B cell (primary cell): ENCODE measurements around the gene TMED1. TPM values are rescaled to one million over a fixed set of nuclear protein-coding genes. Genes with fewer than 3 reads are reported as not detected.

Source experiments
- ATAC-seq: fragments of 200-7000 bp; cut with Tn5 transposase; one replicate; pipeline ENCODE4 v1.10.0; 2021; ENCODE audit warnings: low read depth, mild to moderate bottlenecking, moderate number of reproducible peaks, moderate library complexity
- CTCF ChIA-PET: fragments of 350-600 bp; sonication (Branson Sonifier 250); formaldehyde crosslinking; loops from one replicate; lab custom pipeline; 2021; ENCODE audit warnings: antibody characterized with exemption, inconsistent platforms; lab: Charles Lee
- POLR2A ChIA-PET: fragments of 350-600 bp; sonication (Branson Sonifier 250); formaldehyde crosslinking; loops from one replicate; lab custom pipeline; 2021; ENCODE audit warnings: antibody characterized with exemption; lab: Charles Lee
- DNase-seq: peaks from one replicate; pipeline ENCODE4 v3.0.0; 2013
- H2AFZ ChIP-seq: 2 replicates; pipeline ENCODE4 v1.6.1; 2012; ENCODE audit warnings: mild to moderate bottlenecking, low read depth, low read length; ENCODE audit not compliant: insufficient read depth, poor library complexity, severe bottlenecking
- H3K27ac ChIP-seq, 2 donors: 1 replicate in 1 of 2; 2 replicates in 1 of 2; pipeline ENCODE4 v1.5.1; 2012 to 2013; ENCODE audit warnings: low read length in 2 of 2, mild to moderate bottlenecking in 2 of 2, moderate library complexity in 1 of 2
- H3K27me3 ChIP-seq, 4 experiments: fragments of 200-600 bp in 1 of 4; sonication (generic) in 1 of 4; replicated peaks in 1 of 4; 1 replicate in 2 of 4; 2 replicates in 2 of 4; pipeline versions ENCODE4 v1.6.1 to v1.7.0; 2013 to 2016; ENCODE audit warnings: low read length in 3 of 4, mild to moderate bottlenecking in 2 of 4, mixed read lengths in 1 of 4, moderate library complexity in 1 of 4; ENCODE audit not compliant: insufficient read depth in 4 of 4, control insufficient read depth in 3 of 4; ENCODE audit errors: control extremely low read depth in 1 of 4
- H3K36me3 ChIP-seq, 2 experiments: replicated peaks in 1 of 2; 1 replicate in 1 of 2; 2 replicates in 1 of 2; pipeline versions ENCODE4 v1.6.1 to v1.7.1; 2013; ENCODE audit warnings: low read length in 1 of 2; ENCODE audit not compliant: insufficient read depth in 2 of 2, control insufficient read depth in 1 of 2; ENCODE audit errors: control extremely low read depth in 1 of 2, extremely low read depth in 1 of 2
- H3K4me1 ChIP-seq, 2 donors: fragments of 200-600 bp in 1 of 2; sonication (generic) in 1 of 2; 1 replicate in 1 of 2; 2 replicates in 1 of 2; pipeline versions ENCODE4 v1.5.1 to v1.6.1; 2013 to 2017; ENCODE audit warnings: low read length in 2 of 2; ENCODE audit not compliant: control insufficient read depth in 2 of 2, insufficient read depth in 2 of 2
- H3K4me2 ChIP-seq: replicated peaks from 2 replicates; pipeline ENCODE3; 2012; ENCODE audit warnings: mild to moderate bottlenecking, low read depth, low read length; ENCODE audit not compliant: poor library complexity, severe bottlenecking
- H3K4me3 ChIP-seq, 5 experiments: fragments of 200-600 bp in 1 of 5; sonication (generic) in 1 of 5; 1 replicate in 3 of 5; 2 replicates in 2 of 5; pipeline versions ENCODE4 v1.5.1 to v1.7.0; 2011 to 2016; ENCODE audit warnings: low read length in 4 of 5, mild to moderate bottlenecking in 4 of 5, low read depth in 2 of 5, control low read depth in 1 of 5, moderate library complexity in 1 of 5; ENCODE audit not compliant: insufficient read depth in 1 of 5; ENCODE audit errors: control extremely low read depth in 1 of 5, extremely low read depth in 1 of 5
- H3K79me2 ChIP-seq: fragments of 200-600 bp; sonication (generic); one replicate; pipeline ENCODE4 v1.6.0; 2016; ENCODE audit warnings: low read length; ENCODE audit not compliant: control insufficient read depth, insufficient read depth
- H3K9ac ChIP-seq: fragments of 200-600 bp; sonication (generic); 2 replicates; pipeline ENCODE4 v1.6.1; 2017; ENCODE audit warnings: mild to moderate bottlenecking, low read length, moderate library complexity
- H3K9me3 ChIP-seq, 3 donors: one replicate each; pipeline versions ENCODE4 v1.6.1 to v1.7.1; 2013; ENCODE audit warnings: low read length in 2 of 3; ENCODE audit not compliant: control insufficient read depth in 2 of 3, insufficient read depth in 1 of 3; ENCODE audit errors: control extremely low read depth in 1 of 3
- H4K20me1 ChIP-seq: 2 replicates; pipeline ENCODE4 v1.6.0; 2012; ENCODE audit warnings: mild to moderate bottlenecking, low read length; ENCODE audit not compliant: insufficient read depth, control insufficient read depth, poor library complexity, severe bottlenecking
- H3K27ac Mint-ChIP-seq: one replicate; pipeline ENCODE4 v1.8.0; 2021; ENCODE audit warnings: mixed read lengths
- H3K27me3 Mint-ChIP-seq: one replicate; pipeline ENCODE4 v1.8.0; 2021; ENCODE audit warnings: mixed read lengths
- H3K4me1 Mint-ChIP-seq: one replicate; pipeline ENCODE4 v1.8.0; 2021; ENCODE audit warnings: mixed read lengths
- H3K4me3 Mint-ChIP-seq: one replicate; pipeline ENCODE4 v1.8.0; 2021; ENCODE audit warnings: mixed read lengths
- H3K9me3 Mint-ChIP-seq: one replicate; pipeline ENCODE4 v1.8.0; 2022; ENCODE audit warnings: mixed read lengths; ENCODE audit not compliant: insufficient read depth
- EZH2 ChIP-seq: IDR thresholded peaks from 2 replicates; pipeline ENCODE4 v1.6.1; 2012; ENCODE audit warnings: borderline replicate concordance, low read depth, mild to moderate bottlenecking, moderate library complexity, low read length; ENCODE audit not compliant: insufficient read depth, poor library complexity, severe bottlenecking
- WGBS: methylation state at CpG from one replicate; pipeline ENCODE4 v1.1.5; 2013; ENCODE audit warnings: missing lambda C conversion rate; ENCODE audit not compliant: insufficient coverage; 5-methylcytosine and 5-hydroxymethylcytosine counted together
- intact Hi-C: fragments of 100-400 bp; cut with micrococcal nuclease; formaldehyde crosslinking; loops from one replicate; pipeline ENCODE4 v1.10.0; 2022
- polyA plus RNA-seq: library from polyadenylated mRNA; depleted of rRNA; stranded (reverse); fragments of >200 nt; gene quantifications from 2 replicates; pipeline ENCODE4 v1.2.3, GENCODE V29; 2012
- total RNA-seq, 2 donors: library from RNA; stranded (reverse); fragments of 120-200 nt in 1 of 2; gene quantifications; 1 replicate in 1 of 2; 2 replicates in 1 of 2; pipeline versions ENCODE4 v1.2.3 to v1.2.4, GENCODE V29; 2013 to 2022
- TF ChIP-seq, protein P1 (sequence below): fragments of 200-600 bp; IDR thresholded peaks from one replicate; pipeline ENCODE4 v1.8.0; 2022; ENCODE audit warnings: antibody characterized with exemption, mild to moderate bottlenecking

Gene TMED1
- total and polyA plus RNA-seq, 2 donors (not counting 1 experiment from before 2014, with no cell fraction given): 10.8 to 14.7 TPM

DNA sequence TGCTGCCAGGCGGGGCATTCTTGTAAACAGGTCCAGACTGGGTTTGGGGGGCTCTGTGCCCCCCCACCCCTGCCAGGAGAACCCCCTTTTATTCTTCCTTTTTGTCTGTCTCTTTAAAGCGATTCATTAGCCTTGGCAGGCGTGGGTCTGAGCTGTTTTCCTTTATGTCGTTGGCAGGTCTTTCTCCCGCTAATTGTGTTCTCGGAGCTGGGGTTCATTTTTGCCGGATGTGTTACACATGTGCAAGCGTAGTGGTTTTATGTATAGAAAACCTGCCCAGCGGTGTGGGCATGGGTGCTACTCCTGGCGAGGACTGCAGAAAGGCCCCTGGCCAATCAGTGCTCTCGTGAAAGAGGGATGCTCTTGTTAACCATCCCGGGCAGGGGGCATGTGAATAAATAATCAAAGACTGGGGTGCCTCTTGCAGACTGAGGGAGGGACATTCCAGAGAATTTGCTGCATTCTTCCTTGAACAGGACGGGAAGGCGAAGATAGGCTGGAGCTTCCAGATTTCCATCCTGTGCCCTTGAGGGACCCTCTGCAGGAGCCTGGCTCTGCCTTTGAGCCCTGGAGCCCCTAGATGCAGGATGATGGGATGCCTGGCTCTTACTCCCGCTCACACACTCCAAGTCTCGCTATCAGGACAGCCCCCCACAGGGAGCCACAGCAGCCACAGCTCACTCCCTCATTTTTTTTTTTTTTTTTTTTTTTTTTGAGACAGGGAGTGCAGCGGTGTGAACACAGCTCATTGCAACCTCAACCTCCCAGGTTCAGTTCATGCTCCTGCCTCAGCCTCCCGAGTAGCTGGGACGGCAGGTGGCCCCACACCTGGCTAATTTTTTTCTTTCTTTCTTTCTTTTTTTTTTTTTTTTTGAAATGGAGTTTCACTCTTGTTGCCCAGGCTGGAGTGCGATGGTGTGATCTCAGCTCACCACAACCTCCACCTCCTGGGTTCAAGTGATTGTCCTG is 49.5 kb upstream of the TMED1 start:
- H3K9me3 Mint-ChIP-seq: no peaks in the 10 kb centered on the region
- no peaks in the 10 kb centered on the region for H3K27me3 Mint-ChIP-seq
- H3K4me2 ChIP-seq: no peak overlapping the region
- no peak overlapping the region for H3K27ac ChIP-seq
- WGBS: 97% methylated on average over 13 of the region's 20 CpGs
- no peaks in the 10 kb centered on the region for H3K27me3 ChIP-seq
- TF ChIP-seq, protein P1, sequence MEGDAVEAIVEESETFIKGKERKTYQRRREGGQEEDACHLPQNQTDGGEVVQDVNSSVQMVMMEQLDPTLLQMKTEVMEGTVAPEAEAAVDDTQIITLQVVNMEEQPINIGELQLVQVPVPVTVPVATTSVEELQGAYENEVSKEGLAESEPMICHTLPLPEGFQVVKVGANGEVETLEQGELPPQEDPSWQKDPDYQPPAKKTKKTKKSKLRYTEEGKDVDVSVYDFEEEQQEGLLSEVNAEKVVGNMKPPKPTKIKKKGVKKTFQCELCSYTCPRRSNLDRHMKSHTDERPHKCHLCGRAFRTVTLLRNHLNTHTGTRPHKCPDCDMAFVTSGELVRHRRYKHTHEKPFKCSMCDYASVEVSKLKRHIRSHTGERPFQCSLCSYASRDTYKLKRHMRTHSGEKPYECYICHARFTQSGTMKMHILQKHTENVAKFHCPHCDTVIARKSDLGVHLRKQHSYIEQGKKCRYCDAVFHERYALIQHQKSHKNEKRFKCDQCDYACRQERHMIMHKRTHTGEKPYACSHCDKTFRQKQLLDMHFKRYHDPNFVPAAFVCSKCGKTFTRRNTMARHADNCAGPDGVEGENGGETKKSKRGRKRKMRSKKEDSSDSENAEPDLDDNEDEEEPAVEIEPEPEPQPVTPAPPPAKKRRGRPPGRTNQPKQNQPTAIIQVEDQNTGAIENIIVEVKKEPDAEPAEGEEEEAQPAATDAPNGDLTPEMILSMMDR: no peak
- peaks cover 0 to 7% of the 10 kb centered on the region in 2 donors for H3K4me1 ChIP-seq
- intact Hi-C loops: no loop called here
- H3K79me2 ChIP-seq: peaks cover 87% of the 10 kb centered on the region
- H3K36me3 ChIP-seq: no peaks in the 10 kb centered on the region
- no peak for DNase-seq
- ChIA-PET POLR2A (no interaction called here), CTCF (no interaction called here)
- H3K4me3 ChIP-seq: no peak overlapping the region
- peaks cover 8% of the 10 kb centered on the region for H3K4me1 Mint-ChIP-seq
- peaks cover 76% of the 10 kb centered on the region for H4K20me1 ChIP-seq
- no peaks in the 10 kb centered on the region for H3K9me3 ChIP-seq
- no peak overlapping the region for H2AFZ ChIP-seq
- no peak overlapping the region for H3K9ac ChIP-seq
- no peak overlapping the region for H3K4me3 Mint-ChIP-seq
- H3K27ac Mint-ChIP-seq: no peak overlapping the region
- ATAC-seq: no peak

DNA sequence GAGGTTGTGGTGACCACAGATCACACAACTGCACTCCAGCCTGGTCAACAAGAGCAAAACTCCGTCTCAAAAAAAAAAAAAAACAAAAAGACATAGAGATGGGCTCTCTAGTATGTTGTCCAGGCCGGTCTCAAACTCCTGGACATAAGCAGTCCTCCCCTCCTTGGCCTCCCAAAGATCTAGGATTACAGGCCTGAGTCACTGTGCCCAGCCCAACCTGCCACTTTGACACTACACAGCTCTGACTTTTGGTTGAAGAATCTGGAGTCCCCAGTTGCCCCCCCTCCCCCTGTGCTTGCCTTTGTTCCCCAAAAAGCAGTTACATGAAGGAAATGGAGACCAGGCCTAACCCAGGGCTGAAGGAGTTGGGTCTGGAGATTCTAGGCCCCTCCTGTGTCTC is 48.3 kb upstream of the TMED1 start:
- 100% methylated on average over 2 of the region's 2 CpGs for WGBS
- no peak overlapping the region for H3K4me2 ChIP-seq

More for the DNA sequence above, 48.3 kb upstream of the TMED1 start:
- H3K4me3 ChIP-seq: no peak overlapping the region
- H3K4me3 Mint-ChIP-seq: no peak overlapping the region
- no peaks in the 10 kb centered on the region for H3K36me3 ChIP-seq
- H3K9me3 Mint-ChIP-seq: no peaks in the 10 kb centered on the region
- H3K27me3 ChIP-seq: no peaks in the 10 kb centered on the region
- H3K9me3 ChIP-seq: peaks cover 0 to 1% (median 0%) of the 10 kb centered on the region in 3 donors
- peaks cover 91% of the 10 kb centered on the region for H3K79me2 ChIP-seq
- no peak overlapping the region for H3K27ac Mint-ChIP-seq
- H3K4me1 Mint-ChIP-seq: peaks cover 12% of the 10 kb centered on the region
- H4K20me1 ChIP-seq: peaks cover 88% of the 10 kb centered on the region
- peaks cover 0 to 9% of the 10 kb centered on the region in 2 donors for H3K4me1 ChIP-seq
- no peaks in the 10 kb centered on the region for H3K27me3 Mint-ChIP-seq
- TF ChIP-seq, protein P1: no peak
- TF ChIP-seq EZH2: no peak
- H3K27ac ChIP-seq: no peak overlapping the region
- no peak overlapping the region for H3K9ac ChIP-seq
- ChIA-PET CTCF (interaction anchor here (0.7 kb wide), 1 partner anchor 423 kb away, joined by 3 read pairs; no protein-coding TSS in a partner anchor), POLR2A (no interaction called here)
- DNase-seq (no peak), ATAC-seq (no peak)
- intact Hi-C loops: no loop called here
- no peak overlapping the region for H2AFZ ChIP-seq
